ENCODE data around the gene NF1. TPM values are rescaled to one million over a fixed set of nuclear protein-coding genes. Genes with fewer than 3 reads are reported as not detected.

NF1 gene
- total and polyA plus RNA-seq, 2 experiments from 2014 or later, result 8.4 to 45.9 TPM

DNA sequence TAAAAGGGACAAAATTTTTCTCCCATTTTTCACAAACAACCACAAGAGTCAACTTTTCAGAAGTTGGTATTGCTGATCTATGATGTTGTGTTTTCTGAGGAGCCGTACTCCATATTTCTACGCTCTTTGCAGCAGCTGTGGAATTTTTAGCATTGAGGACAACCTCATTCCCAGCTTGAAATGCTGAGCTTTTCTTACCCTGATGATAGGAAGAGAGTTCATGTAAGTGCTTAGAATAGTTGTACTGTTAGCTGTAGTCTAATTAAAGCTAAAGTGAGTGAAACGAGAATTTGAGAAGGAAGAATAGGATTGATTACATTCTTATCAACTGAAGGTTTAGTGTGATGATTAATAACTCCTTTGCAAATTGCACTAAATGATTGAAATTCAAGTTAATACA, 72.3 kb downstream of the NF1 start:
- 91% methylated on average over 3 of the region's 3 CpGs for WGBS (ENCODE audit: low lambda C conversion rate, missing lambda C conversion rate)

DNA sequence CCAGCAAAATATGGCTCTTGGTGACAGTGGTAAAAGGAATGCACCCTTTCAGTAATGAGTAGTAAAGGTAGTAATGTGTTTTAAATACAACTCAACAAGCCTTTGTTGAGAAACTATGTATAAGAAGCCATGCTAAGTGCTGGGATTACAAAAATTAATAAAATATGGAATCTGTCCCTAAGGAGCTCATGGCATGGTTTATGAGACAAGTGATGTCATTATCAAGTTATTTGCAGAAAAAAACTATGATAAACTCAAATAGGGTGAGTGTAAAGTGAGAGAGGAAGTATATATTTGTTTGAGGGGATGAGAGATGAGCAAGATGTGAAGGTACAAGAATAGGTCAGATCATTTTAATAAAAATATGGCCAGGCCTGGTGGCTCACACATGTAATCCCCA, 76.9 kb downstream of the NF1 start:
- Histone ChIP-seq H3K36me3 (replicated peaks; ENCODE audit: insufficient read depth, low read depth) (no peaks in the 10 kb centered on the region), H3K27ac (no peak overlapping the region), H4K20me1 (ENCODE audit: insufficient read depth, poor library complexity, severe bottlenecking) (no peaks in the 10 kb centered on the region), H2AFZ (no peak overlapping the region), H3K9me2 (replicated peaks; ENCODE audit: insufficient read depth) (peaks cover 4% of the 10 kb centered on the region), H3K4me2 (no peak overlapping the region), H3K4me3 (no peak overlapping the region), H3K79me2 (no peaks in the 10 kb centered on the region), H3K9me3 (ENCODE audit: low read depth) (no peaks in the 10 kb centered on the region), H3K27me3 (no peaks in the 10 kb centered on the region), H3K4me1 (ENCODE audit: insufficient read depth) (no peaks in the 10 kb centered on the region)
- no peak for TF ChIP-seq EZH2phosphoT487 (IDR thresholded peaks at IDR 0.05; ENCODE audit: low read depth, severe bottlenecking, unreplicated experiment)
- TF ChIP-seq, protein P1, sequence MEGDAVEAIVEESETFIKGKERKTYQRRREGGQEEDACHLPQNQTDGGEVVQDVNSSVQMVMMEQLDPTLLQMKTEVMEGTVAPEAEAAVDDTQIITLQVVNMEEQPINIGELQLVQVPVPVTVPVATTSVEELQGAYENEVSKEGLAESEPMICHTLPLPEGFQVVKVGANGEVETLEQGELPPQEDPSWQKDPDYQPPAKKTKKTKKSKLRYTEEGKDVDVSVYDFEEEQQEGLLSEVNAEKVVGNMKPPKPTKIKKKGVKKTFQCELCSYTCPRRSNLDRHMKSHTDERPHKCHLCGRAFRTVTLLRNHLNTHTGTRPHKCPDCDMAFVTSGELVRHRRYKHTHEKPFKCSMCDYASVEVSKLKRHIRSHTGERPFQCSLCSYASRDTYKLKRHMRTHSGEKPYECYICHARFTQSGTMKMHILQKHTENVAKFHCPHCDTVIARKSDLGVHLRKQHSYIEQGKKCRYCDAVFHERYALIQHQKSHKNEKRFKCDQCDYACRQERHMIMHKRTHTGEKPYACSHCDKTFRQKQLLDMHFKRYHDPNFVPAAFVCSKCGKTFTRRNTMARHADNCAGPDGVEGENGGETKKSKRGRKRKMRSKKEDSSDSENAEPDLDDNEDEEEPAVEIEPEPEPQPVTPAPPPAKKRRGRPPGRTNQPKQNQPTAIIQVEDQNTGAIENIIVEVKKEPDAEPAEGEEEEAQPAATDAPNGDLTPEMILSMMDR (IDR thresholded peaks at IDR 0.05; ENCODE audit: poor library complexity), result no peak
- TF ChIP-seq EZH2 (IDR thresholded peaks at IDR 0.05; ENCODE audit: borderline replicate concordance), result no peak
- DNase-seq (ENCODE audit: low spot score), result no peak

More for the DNA sequence above, 72.3 kb downstream of the NF1 start:
- no peak for DNase-seq (ENCODE audit: low spot score)
- Histone ChIP-seq H3K4me1 (ENCODE audit: insufficient read depth) (no peaks in the 10 kb centered on the region), H3K4me3 (no peak overlapping the region), H3K9me2 (replicated peaks; ENCODE audit: insufficient read depth) (no peaks in the 10 kb centered on the region), H2AFZ (no peak overlapping the region), H3K79me2 (no peaks in the 10 kb centered on the region), H3K4me2 (no peak overlapping the region), H4K20me1 (ENCODE audit: insufficient read depth, poor library complexity, severe bottlenecking) (no peaks in the 10 kb centered on the region), H3K36me3 (replicated peaks; ENCODE audit: insufficient read depth, low read depth) (no peaks in the 10 kb centered on the region), H3K9me3 (ENCODE audit: low read depth) (no peaks in the 10 kb centered on the region), H3K27ac (no peak overlapping the region), H3K27me3 (no peaks in the 10 kb centered on the region)
- TF ChIP-seq EZH2 (IDR thresholded peaks at IDR 0.05; ENCODE audit: borderline replicate concordance), result no peak
- TF ChIP-seq, protein P1 (IDR thresholded peaks at IDR 0.05; ENCODE audit: poor library complexity), result no peak
- no peak for TF ChIP-seq EZH2phosphoT487 (IDR thresholded peaks at IDR 0.05; ENCODE audit: low read depth, severe bottlenecking, unreplicated experiment)

DNA sequence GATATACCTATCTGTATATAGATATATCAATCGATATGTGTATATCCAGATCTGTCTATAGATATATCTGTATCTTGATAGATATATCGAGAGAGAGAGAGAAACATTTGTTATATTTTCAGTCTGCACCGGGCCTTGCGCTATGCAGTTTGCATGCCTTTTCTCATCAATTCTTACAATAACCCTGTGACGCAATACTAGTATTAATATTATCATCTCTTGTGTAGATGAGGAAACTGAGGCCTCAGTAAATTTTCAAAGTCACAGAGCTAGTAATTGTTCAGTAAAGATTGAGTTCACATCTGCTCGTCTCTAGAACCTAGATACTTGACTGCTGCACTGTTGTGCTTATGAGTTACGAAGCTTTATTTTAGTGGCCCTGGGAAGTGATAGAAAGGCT, 77.6 kb downstream of the NF1 start:
- Histone ChIP-seq H3K4me2 (no peak overlapping the region), H2AFZ (no peak overlapping the region), H3K9me3 (ENCODE audit: low read depth) (no peaks in the 10 kb centered on the region), H3K4me3 (no peak overlapping the region), H3K4me1 (ENCODE audit: insufficient read depth) (no peaks in the 10 kb centered on the region), H3K9me2 (replicated peaks; ENCODE audit: insufficient read depth) (peaks cover 4% of the 10 kb centered on the region), H4K20me1 (ENCODE audit: insufficient read depth, poor library complexity, severe bottlenecking) (no peaks in the 10 kb centered on the region), H3K27ac (no peak overlapping the region), H3K27me3 (no peaks in the 10 kb centered on the region), H3K36me3 (replicated peaks; ENCODE audit: insufficient read depth, low read depth) (no peaks in the 10 kb centered on the region), H3K79me2 (no peaks in the 10 kb centered on the region)
- no peak for DNase-seq (ENCODE audit: low spot score)
- TF ChIP-seq EZH2 (IDR thresholded peaks at IDR 0.05; ENCODE audit: borderline replicate concordance) (no peak), EZH2phosphoT487 (IDR thresholded peaks at IDR 0.05; ENCODE audit: low read depth, severe bottlenecking, unreplicated experiment) (no peak)
- TF ChIP-seq, protein P1 (IDR thresholded peaks at IDR 0.05; ENCODE audit: poor library complexity), result no peak
- 98% methylated on average over 7 of the region's 7 CpGs for WGBS (ENCODE audit: low lambda C conversion rate, missing lambda C conversion rate)

DNA sequence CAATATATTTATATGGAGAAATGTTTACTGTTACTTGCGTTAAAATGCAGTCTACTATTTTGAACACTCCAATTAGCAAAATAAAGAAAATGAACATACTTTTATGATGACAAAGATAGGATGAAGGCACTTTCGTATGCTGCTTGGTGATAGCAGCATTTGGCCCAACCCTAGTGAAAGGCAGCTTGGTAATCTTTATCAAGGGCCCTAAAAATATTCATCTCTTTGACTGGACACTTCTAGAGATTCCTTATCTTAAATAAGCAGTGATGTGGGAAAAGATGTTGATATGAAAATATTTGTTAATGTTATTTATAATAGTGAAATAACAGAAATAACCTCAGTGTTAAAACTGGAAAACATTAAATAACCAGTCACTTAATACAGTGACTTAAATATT, 79.4 kb downstream of the NF1 start:
- Histone ChIP-seq H3K9me3 (ENCODE audit: low read depth) (no peaks in the 10 kb centered on the region), H3K79me2 (no peaks in the 10 kb centered on the region), H3K27ac (no peak overlapping the region), H3K27me3 (no peaks in the 10 kb centered on the region), H3K4me2 (no peak overlapping the region), H2AFZ (no peak overlapping the region), H3K9me2 (replicated peaks; ENCODE audit: insufficient read depth) (peaks cover 4% of the 10 kb centered on the region), H3K36me3 (replicated peaks; ENCODE audit: insufficient read depth, low read depth) (no peaks in the 10 kb centered on the region), H3K4me3 (no peak overlapping the region), H4K20me1 (ENCODE audit: insufficient read depth, poor library complexity, severe bottlenecking) (no peaks in the 10 kb centered on the region), H3K4me1 (ENCODE audit: insufficient read depth) (no peaks in the 10 kb centered on the region)
- 98% methylated on average over 2 of the region's 2 CpGs for WGBS (ENCODE audit: low lambda C conversion rate, missing lambda C conversion rate)
- DNase-seq (ENCODE audit: low spot score), result no peak
- TF ChIP-seq EZH2phosphoT487 (IDR thresholded peaks at IDR 0.05; ENCODE audit: low read depth, severe bottlenecking, unreplicated experiment), result no peak
- TF ChIP-seq EZH2 (IDR thresholded peaks at IDR 0.05; ENCODE audit: borderline replicate concordance), result no peak
- TF ChIP-seq, protein P1 (IDR thresholded peaks at IDR 0.05; ENCODE audit: poor library complexity), result no peak
